ENCODE results near the gene GAPDHS.

- TF ChIP-seq EZH2phosphoT487 (IDR thresholded peaks at IDR 0.05; ENCODE audit: borderline replicate concordance) (no peak), CTCF (IDR thresholded peaks at IDR 0.05 in 2 of 3, conservative IDR thresholded peaks at IDR 0.05 in 1 of 3; ENCODE audit: borderline replicate concordance in 1 of 3, insufficient read depth in 1 of 3, low read depth in 2 of 3, low read length in 2 of 3) (no peak), POLR2A (IDR thresholded peaks at IDR 0.05; ENCODE audit: borderline replicate concordance, extremely low read depth, insufficient read depth, insufficient read length) (no peak), EGR1 (IDR thresholded peaks at IDR 0.05; ENCODE audit: low read depth) (no peak), RAD21 (IDR thresholded peaks at IDR 0.05; ENCODE audit: low read depth) (no peak), SRF (IDR thresholded peaks at IDR 0.05; ENCODE audit: low read depth) (no peak), CEBPB (IDR thresholded peaks at IDR 0.05; ENCODE audit: low read depth) (no peak), POLR2AphosphoS5 (IDR thresholded peaks at IDR 0.05; ENCODE audit: low read depth, low read length) (no peak), ZBTB33 (IDR thresholded peaks at IDR 0.05; ENCODE audit: extremely low read depth, insufficient replicate concordance, low read length) (no peak), EZH2 (IDR thresholded peaks at IDR 0.05) (no peak), FOSL1 (IDR thresholded peaks at IDR 0.05; ENCODE audit: low read depth) (no peak)
Measured at GRCh38 chr19:35561436-35561835, 28.2 kb downstream of the GAPDHS start.
